OCI-LY1 (cell line): Measurements from ENCODE around the gene LELP1.

Experiments used
- CTCF ChIP-seq: fragments of 200-600 bp; sonication (generic), shearing (Covaris generic); IDR thresholded peaks from 2 replicates; pipeline ENCODE4 v1.5.1; 2017; ENCODE audit warnings: mild to moderate bottlenecking, antibody characterized with exemption, low read length, moderate library complexity, mixed read lengths
- EZH2 ChIP-seq: fragments of 200-600 bp; sonication (generic), shearing (Covaris generic); IDR thresholded peaks from 2 replicates; pipeline ENCODE4 v1.8.0; 2017; ENCODE audit warnings: borderline replicate concordance, mixed run types, mild to moderate bottlenecking, antibody characterized with exemption, low read length, moderate library complexity, mixed read lengths

- TF ChIP-seq CTCF, result no peak
- TF ChIP-seq EZH2, result no peak
These were observed 29.3 kb downstream of the LELP1 start for GRCh38 chr1:153232553-153232952.
